Neural progenitor cell (in vitro differentiated cells): ENCODE results near the gene CAPN11.

Experiments used
- EZH2 ChIP-seq: fragments of 200-600 bp; sonication (generic); IDR thresholded peaks from 2 replicates; pipeline ENCODE4 v1.6.1; 2017; ENCODE audit warnings: antibody characterized with exemption, mild to moderate bottlenecking, moderate library complexity
- TF ChIP-seq, protein P1 (sequence below): fragments of 200-600 bp; sonication (generic); IDR thresholded peaks from 2 replicates; pipeline ENCODE4 v1.5.1; 2017; ENCODE audit warnings: antibody characterized with exemption, mild to moderate bottlenecking

DNA sequence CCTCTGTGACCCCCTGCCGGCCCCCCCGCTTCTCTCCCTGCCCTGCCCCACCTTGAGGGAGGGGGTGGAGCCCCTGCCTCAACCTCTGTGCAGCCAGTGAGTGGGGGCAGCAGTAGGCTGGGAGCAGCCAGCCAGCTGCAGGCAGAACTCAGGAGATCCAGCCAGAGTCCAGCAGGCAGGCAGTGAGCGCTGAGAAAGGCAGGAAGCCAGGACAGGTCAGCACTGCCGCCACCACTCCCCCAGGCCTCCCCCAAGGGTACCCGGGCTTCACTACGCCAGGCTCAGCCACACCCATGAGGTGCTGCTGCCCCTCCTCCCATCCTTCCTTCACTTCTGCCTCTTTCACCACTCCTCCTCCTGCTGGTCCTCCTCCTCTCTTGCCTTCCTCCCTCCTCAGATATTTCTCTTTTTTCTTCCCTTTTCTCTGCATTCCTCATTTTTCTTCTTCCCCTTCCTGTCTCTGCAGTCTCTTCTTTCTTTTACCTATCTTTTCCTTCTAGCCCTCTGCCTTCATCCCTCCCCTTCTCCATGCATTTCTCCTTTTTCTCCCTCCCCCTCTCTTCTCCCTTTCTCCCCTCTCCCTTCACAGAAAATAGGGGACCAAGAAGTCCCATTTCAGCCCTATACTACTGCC, 19.8 kb upstream of the CAPN11 start:
- TF ChIP-seq, protein P1, sequence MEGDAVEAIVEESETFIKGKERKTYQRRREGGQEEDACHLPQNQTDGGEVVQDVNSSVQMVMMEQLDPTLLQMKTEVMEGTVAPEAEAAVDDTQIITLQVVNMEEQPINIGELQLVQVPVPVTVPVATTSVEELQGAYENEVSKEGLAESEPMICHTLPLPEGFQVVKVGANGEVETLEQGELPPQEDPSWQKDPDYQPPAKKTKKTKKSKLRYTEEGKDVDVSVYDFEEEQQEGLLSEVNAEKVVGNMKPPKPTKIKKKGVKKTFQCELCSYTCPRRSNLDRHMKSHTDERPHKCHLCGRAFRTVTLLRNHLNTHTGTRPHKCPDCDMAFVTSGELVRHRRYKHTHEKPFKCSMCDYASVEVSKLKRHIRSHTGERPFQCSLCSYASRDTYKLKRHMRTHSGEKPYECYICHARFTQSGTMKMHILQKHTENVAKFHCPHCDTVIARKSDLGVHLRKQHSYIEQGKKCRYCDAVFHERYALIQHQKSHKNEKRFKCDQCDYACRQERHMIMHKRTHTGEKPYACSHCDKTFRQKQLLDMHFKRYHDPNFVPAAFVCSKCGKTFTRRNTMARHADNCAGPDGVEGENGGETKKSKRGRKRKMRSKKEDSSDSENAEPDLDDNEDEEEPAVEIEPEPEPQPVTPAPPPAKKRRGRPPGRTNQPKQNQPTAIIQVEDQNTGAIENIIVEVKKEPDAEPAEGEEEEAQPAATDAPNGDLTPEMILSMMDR = no peak
- TF ChIP-seq EZH2 = no peak
